GM21367 (cell line): ENCODE measurements around the gene PNPLA1.
"Not testable (repeated sequence)": the region's sequence is repeated elsewhere in the genome, so short reads cannot be mapped to it uniquely, and the experiment has no call there.

Experiments used
- ATAC-seq: cut with Tn5 transposase; IDR thresholded peaks from one replicate; pipeline ENCODE4 v1.9.1; 2021; ENCODE audit not compliant: unreplicated experiment

The PNPLA1 gene

GRCh38 chr6:36334832-36335459 is 65.1 kb downstream of the PNPLA1 start:
- no peak for ATAC-seq

- ATAC-seq, result no peak
Observed at GRCh38 chr6:36335465-36336207, 65.8 kb downstream of the PNPLA1 start.

GRCh38 chr6:36336208-36336710 is 66.4 kb downstream of the PNPLA1 start:
- ATAC-seq, result no peak

GRCh38 chr6:36336779-36337241 is 67.0 kb downstream of the PNPLA1 start, which contains the start of gene BNIP5:
Gene BNIP5, minus strand, starts transcription at chr6:36336888. Its CDS starts 6,198 bp downstream, at chr6:36330690.
- ATAC-seq, result no peak

GRCh38 chr6:36337814-36338213 is 68.0 kb downstream of the PNPLA1 start:
- ATAC-seq, result no peak

DNA sequence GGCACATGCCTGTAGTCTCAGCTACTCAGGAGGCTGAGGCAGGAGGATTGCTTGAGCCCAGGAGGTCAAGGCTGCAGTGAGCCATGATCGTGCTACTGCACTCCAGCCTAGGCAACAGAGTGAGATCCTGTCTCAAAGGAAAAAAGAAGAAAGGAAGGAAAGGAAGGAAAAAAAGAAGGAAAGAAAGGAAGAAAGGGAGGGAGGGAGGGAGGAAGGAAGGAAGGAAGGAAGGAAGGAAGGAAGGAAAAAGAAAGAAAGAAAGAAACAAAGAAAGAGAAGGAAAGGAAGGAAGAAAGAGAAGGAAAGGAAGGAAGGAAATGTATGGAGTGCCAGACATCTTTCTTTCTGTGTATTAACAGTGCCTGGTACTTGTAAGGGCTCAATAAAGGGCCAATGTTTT is 68.4 kb downstream of the PNPLA1 start:
- ATAC-seq, result not testable (repeated sequence)

DNA sequence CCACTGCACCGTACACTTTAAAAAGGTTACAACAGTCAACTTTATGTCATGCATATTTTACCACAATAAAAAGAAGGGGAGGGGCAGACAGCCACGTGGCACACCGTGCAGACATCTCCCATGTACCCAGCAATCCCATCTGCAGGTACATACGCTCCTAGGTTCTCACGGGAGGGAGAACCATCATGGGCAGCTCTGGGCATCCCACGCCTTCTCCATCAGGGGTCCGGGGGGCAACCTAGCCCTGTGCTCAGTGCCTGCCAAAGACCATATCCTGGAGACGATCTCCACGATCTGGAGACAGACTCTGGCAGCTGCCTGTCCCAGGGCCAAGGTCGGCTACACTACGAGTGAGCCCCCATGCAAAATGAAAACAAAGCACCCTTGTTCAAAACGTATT is 69.3 kb downstream of the PNPLA1 start:
- no peak for ATAC-seq

GRCh38 chr6:36340306-36340617 is 70.4 kb downstream of the PNPLA1 start:
- ATAC-seq, result no peak

GRCh38 chr6:36340618-36341454 is 71.0 kb downstream of the PNPLA1 start:
- no peak for ATAC-seq

DNA sequence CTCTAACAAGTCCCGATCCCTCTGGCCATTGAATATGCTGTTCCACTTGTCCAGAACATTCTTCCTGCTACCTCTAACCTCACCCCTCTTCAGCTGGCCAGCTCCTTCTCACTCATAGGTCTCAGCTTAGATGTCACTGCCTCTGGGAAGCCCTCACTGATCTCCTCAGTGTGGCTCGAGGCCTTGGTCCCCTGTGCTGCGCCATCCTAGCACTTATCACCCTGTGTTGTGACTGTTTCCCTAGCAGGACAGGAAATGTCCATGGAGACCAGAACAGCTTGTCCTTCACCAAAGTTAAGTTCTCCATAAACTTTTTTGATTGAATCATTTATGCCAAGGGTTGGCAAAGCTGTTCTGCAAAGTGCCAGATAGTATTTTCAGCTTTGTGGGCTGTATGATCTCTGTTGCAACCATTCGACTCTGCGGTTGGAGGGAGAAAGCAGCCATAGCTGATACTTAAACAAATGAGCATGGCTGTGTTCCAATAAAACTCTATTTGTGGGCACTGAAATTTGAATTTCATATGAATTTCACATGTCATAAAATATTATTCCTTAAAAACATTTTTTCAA is 73.3 kb downstream of the PNPLA1 start:
- no peak for ATAC-seq

- no peak for ATAC-seq
Observed at GRCh38 chr6:36345681-36346466, 76.0 kb downstream of the PNPLA1 start.

DNA sequence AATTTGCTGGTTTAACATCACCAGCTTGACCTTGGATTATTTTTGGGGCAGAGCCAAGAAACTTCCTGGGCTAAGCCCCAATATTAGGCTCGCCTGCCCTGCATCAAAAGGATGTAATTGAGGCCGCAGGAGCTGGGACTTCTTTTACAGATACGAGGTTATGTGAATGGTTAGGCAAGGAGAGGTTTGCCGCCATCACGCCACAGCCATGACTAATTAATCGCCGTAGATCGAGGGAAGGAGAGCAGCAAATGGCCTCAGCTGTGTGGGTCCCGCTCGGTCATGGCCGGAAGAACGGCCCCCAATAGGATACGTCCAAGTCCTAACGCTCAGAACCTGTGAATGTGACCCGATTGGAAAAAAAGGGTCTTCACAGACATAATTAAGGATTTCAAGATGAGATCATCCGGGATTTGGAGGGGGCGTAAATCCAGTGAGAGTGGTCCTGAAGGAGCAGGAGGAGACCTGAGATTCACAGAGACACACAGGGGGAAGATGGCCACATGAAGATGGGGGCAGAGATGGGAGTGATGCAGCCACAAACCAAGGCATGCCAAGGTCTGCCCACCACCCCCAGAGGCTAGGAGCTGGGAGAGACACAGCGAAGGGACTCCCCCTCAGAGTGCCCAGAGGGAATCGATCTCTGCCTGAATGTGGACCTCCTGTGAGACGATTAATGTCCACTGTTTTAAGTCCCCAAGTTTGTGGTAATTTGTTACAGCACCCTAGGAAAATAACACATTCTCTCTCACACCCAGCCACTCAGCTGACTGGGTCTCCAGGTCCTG is 76.8 kb downstream of the PNPLA1 start:
- ATAC-seq, result no peak

DNA sequence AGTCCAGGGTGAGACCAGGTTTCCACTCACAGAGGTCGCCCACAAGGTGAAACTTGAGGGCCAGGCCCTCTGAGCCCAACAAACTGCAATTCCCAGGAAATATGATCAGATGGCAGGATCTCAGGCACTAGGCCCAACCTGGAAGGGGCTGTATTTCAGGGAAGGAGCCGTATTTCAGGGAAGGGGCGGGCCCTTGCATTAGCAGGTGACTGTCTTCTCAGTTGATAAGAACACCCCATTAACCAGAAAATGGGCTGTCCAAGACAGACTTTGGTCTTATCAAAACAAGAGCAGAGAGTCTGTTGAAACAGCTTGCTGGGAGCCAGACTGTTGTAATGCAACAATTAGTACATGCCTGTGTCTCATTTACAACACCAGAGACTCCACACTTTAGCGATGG is 77.8 kb downstream of the PNPLA1 start:
- no peak for ATAC-seq

- ATAC-seq, result no peak
Observed at GRCh38 chr6:36349240-36349639, 79.4 kb downstream of the PNPLA1 start.

DNA sequence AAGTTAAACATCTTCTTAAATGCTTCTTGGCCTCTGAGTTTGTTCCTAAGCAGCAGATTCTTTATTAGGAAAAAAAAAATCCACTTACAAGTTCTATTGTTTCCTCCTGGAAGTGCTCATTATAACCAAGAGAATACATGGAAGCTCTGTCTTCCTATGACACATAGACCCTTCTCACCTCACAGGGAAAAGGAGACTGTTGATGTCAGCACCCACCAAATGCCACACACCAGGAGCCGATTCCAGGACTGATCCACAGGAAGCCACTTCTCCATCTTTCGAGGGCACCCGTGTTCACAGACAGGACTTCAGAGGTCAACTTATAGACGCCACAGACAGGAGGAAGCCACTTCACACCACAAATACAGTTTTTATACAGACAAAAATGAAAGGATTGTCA is 80.2 kb downstream of the PNPLA1 start:
- ATAC-seq, result no peak

DNA sequence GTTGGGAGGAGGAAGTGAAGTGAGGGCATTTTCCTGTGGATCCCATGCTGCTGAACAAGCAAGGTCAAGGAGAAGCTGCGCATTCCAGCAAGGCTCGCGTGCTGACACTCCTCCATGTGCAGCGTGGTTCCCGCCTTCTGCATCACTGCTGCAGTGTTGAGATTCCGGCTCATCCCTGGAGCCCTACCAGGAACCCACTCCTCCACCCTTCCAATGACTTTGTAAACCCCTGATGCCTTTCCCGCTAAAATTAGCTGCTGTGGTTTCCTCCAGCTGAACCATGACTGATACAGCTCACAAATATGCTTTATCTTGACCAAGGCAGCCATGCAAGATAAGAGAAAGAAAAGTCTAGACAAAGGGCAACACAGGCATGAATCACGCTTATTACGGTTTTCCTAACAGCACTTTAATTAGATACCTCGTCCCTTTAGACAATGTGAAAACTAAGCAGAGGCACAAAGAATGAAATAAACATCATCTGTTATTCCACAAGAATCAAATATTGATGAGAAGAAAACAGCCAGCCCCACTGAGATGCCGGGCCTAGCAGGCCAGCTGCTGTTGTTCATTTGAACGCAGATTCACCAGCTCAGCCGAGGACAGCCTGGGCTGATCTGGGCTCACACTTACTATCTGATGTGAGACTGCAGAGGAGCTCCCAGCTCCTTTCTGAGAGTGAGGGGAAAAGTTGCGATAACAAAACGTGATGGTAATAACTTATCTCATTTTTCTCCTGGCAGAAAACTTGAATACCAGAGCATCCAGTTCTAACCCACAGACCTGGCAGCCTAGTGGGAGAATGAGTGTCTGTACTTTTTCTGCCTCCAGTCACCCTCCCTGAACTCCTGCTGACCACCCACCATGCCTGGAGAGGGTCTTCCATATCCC is 81.1 kb downstream of the PNPLA1 start:
- no peak for ATAC-seq

- ATAC-seq, result no peak
Observed at GRCh38 chr6:36352477-36353157, 82.8 kb downstream of the PNPLA1 start.

- ATAC-seq, result no peak
Observed at GRCh38 chr6:36353411-36353915, 83.6 kb downstream of the PNPLA1 start.
